DND-41 (cell line): ENCODE measurements around the gene AFF1.

ENCODE experiments used
- EZH2 ChIP-seq: IDR thresholded peaks from 3 replicates; pipeline ENCODE4 v1.6.1; 2012; ENCODE audit warnings: borderline replicate concordance, low read depth, mild to moderate bottlenecking, moderate library complexity, low read length, inconsistent platforms; ENCODE audit not compliant: severe bottlenecking
- TF ChIP-seq, protein P1 (sequence below): IDR thresholded peaks from 2 replicates; pipeline ENCODE4 v1.5.1; 2012; ENCODE audit warnings: borderline replicate concordance, low read length, moderate library complexity, mild to moderate bottlenecking; ENCODE audit not compliant: poor library complexity, severe bottlenecking; ENCODE audit errors: extremely low read depth

DNA sequence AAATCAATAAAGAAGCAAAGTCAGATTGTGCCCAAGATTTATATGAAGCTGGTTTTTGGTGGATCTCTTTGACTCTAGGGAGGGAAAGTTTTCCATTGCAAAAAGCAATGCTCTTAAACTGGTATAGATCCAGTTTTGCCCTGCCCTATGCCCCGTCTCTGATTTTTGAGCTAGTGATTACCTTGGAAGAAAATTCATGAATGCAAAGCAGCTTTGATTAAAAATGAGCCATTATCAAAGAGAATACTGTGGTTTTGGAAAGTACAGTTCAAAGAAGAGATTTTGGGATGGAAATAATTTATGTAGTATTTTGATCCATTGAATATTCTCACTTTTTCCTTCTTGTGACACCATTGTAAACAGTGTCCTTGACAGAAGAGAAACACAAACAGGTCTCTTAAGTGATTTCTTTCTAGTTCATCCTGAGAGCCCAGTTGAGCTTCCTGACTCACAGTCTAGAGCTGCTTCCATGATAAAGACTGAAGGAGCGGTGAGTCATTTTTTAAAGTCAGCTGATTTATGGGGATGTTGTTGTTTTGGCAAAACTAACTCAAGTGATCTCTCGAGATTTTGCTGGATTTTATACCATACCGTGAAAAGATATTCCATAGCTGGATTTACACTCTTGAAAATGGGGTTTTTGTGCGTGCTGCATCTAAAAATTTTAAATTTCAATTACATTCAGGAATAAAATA lies 76.7 kb downstream of the AFF1 start:
- TF ChIP-seq, protein P1, sequence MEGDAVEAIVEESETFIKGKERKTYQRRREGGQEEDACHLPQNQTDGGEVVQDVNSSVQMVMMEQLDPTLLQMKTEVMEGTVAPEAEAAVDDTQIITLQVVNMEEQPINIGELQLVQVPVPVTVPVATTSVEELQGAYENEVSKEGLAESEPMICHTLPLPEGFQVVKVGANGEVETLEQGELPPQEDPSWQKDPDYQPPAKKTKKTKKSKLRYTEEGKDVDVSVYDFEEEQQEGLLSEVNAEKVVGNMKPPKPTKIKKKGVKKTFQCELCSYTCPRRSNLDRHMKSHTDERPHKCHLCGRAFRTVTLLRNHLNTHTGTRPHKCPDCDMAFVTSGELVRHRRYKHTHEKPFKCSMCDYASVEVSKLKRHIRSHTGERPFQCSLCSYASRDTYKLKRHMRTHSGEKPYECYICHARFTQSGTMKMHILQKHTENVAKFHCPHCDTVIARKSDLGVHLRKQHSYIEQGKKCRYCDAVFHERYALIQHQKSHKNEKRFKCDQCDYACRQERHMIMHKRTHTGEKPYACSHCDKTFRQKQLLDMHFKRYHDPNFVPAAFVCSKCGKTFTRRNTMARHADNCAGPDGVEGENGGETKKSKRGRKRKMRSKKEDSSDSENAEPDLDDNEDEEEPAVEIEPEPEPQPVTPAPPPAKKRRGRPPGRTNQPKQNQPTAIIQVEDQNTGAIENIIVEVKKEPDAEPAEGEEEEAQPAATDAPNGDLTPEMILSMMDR, result no peak
- no peak for TF ChIP-seq EZH2
